Activated T-helper 17 cell treated with anti-CD3 and anti-CD28 coated beads, Interleukin-2, amount 50 U/mL, for 72 hours (primary cell): ENCODE measurements around the gene MELTF. TPM values are rescaled to one million over a fixed set of nuclear protein-coding genes. Genes with fewer than 3 reads are reported as not detected.

Source experiments
- ATAC-seq: fragments of 150-1000 bp; cut with Tn5 transposase; replicated peaks from 2 replicates; pipeline ENCODE4 v1.10.0; 2021; ENCODE audit warnings: mild to moderate bottlenecking, moderate library complexity
- H3K27ac Mint-ChIP-seq: one replicate; pipeline ENCODE4 v1.8.0; 2022; ENCODE audit warnings: mixed read lengths
- H3K27me3 Mint-ChIP-seq: one replicate; pipeline ENCODE4 v1.8.0; 2022; ENCODE audit warnings: mixed read lengths
- H3K36me3 Mint-ChIP-seq: one replicate; pipeline ENCODE4 v1.8.0; 2022; ENCODE audit warnings: low read depth, mild to moderate bottlenecking, mixed read lengths
- H3K4me1 Mint-ChIP-seq: one replicate; pipeline ENCODE4 v1.8.0; 2022; ENCODE audit warnings: mixed read lengths
- H3K4me3 Mint-ChIP-seq: one replicate; pipeline ENCODE4 v1.8.0; 2022; ENCODE audit warnings: mild to moderate bottlenecking, mixed read lengths
- H3K9me3 Mint-ChIP-seq: one replicate; pipeline ENCODE4 v1.8.0; 2022; ENCODE audit warnings: mixed read lengths
- total RNA-seq, 2 donors: library from RNA; stranded (reverse); gene quantifications; one replicate each; pipeline ENCODE4 v1.2.3, GENCODE V29; 2022

MELTF gene
- total RNA-seq, 2 donors from 2014 or later: 6.0 to 9.7 TPM

GRCh38 chr3:197022405-197023231 lies 7.0 kb downstream of the MELTF start:
- peaks cover 5% of the 10 kb centered on the region for H3K4me1 Mint-ChIP-seq
- H3K27me3 Mint-ChIP-seq: peaks cover 4% of the 10 kb centered on the region
- no peaks in the 10 kb centered on the region for H3K9me3 Mint-ChIP-seq
- no peak for ATAC-seq
- H3K36me3 Mint-ChIP-seq: no peaks in the 10 kb centered on the region
- H3K4me3 Mint-ChIP-seq: peak overlapping the region; percentile 40
- H3K27ac Mint-ChIP-seq: no peak overlapping the region

- H3K4me1 Mint-ChIP-seq: peaks cover 5% of the 10 kb centered on the region
- no peak for ATAC-seq
- no peak overlapping the region for H3K4me3 Mint-ChIP-seq
- no peaks in the 10 kb centered on the region for H3K36me3 Mint-ChIP-seq
- H3K9me3 Mint-ChIP-seq: no peaks in the 10 kb centered on the region
- H3K27me3 Mint-ChIP-seq: peaks cover 4% of the 10 kb centered on the region
- no peak overlapping the region for H3K27ac Mint-ChIP-seq
Measured at GRCh38 chr3:197021729-197022404, 7.8 kb downstream of the MELTF start.

- ATAC-seq: no peak
Measured at GRCh38 chr3:197021231-197021630, 8.4 kb downstream of the MELTF start.

GRCh38 chr3:197019535-197019934 lies 10.1 kb downstream of the MELTF start:
- no peaks in the 10 kb centered on the region for H3K36me3 Mint-ChIP-seq
- no peak overlapping the region for H3K4me3 Mint-ChIP-seq
- H3K27me3 Mint-ChIP-seq: peaks cover 4% of the 10 kb centered on the region
- no peak for ATAC-seq
- H3K27ac Mint-ChIP-seq: no peak overlapping the region
- peaks cover 5% of the 10 kb centered on the region for H3K4me1 Mint-ChIP-seq
- H3K9me3 Mint-ChIP-seq: no peaks in the 10 kb centered on the region

More at GRCh38 chr3:197021231-197021630, 8.4 kb downstream of the MELTF start:
- H3K4me3 Mint-ChIP-seq: no peak overlapping the region
- H3K27me3 Mint-ChIP-seq: peaks cover 4% of the 10 kb centered on the region
- no peaks in the 10 kb centered on the region for H3K9me3 Mint-ChIP-seq
- H3K27ac Mint-ChIP-seq: no peak overlapping the region
- H3K36me3 Mint-ChIP-seq: no peaks in the 10 kb centered on the region
- peaks cover 5% of the 10 kb centered on the region for H3K4me1 Mint-ChIP-seq

- ATAC-seq: no peak
- peaks cover 4% of the 10 kb centered on the region for H3K27me3 Mint-ChIP-seq
- H3K9me3 Mint-ChIP-seq: no peaks in the 10 kb centered on the region
- peaks cover 5% of the 10 kb centered on the region for H3K4me1 Mint-ChIP-seq
- no peaks in the 10 kb centered on the region for H3K36me3 Mint-ChIP-seq
- H3K27ac Mint-ChIP-seq: no peak overlapping the region
- no peak overlapping the region for H3K4me3 Mint-ChIP-seq
Measured at GRCh38 chr3:197019021-197019420, 10.6 kb downstream of the MELTF start.

- Mint-ChIP-seq H3K36me3 (no peaks in the 10 kb centered on the region), H3K27ac (no peak overlapping the region), H3K4me1 (no peaks in the 10 kb centered on the region), H3K9me3 (no peaks in the 10 kb centered on the region), H3K4me3 (no peak overlapping the region), H3K27me3 (no peaks in the 10 kb centered on the region)
- ATAC-seq: no peak
Measured at GRCh38 chr3:197017003-197017402, 12.6 kb downstream of the MELTF start.

- Mint-ChIP-seq H3K36me3 (no peaks in the 10 kb centered on the region), H3K4me1 (no peaks in the 10 kb centered on the region), H3K27ac (no peak overlapping the region), H3K27me3 (no peaks in the 10 kb centered on the region), H3K4me3 (no peak overlapping the region), H3K9me3 (no peaks in the 10 kb centered on the region)
- no peak for ATAC-seq
Measured at GRCh38 chr3:197015790-197016736, 13.6 kb downstream of the MELTF start.

GRCh38 chr3:197014942-197015575 lies 14.6 kb downstream of the MELTF start:
- Mint-ChIP-seq H3K9me3 (no peaks in the 10 kb centered on the region), H3K4me1 (no peaks in the 10 kb centered on the region), H3K4me3 (no peak overlapping the region), H3K36me3 (no peaks in the 10 kb centered on the region), H3K27me3 (no peaks in the 10 kb centered on the region), H3K27ac (no peak overlapping the region)
- no peak for ATAC-seq

- no peak overlapping the region for H3K27ac Mint-ChIP-seq
- no peaks in the 10 kb centered on the region for H3K36me3 Mint-ChIP-seq
- no peak for ATAC-seq
- no peaks in the 10 kb centered on the region for H3K27me3 Mint-ChIP-seq
- no peaks in the 10 kb centered on the region for H3K4me1 Mint-ChIP-seq
- H3K9me3 Mint-ChIP-seq: no peaks in the 10 kb centered on the region
- no peak overlapping the region for H3K4me3 Mint-ChIP-seq
Measured at GRCh38 chr3:197014024-197014423, 15.6 kb downstream of the MELTF start.

GRCh38 chr3:197012540-197012883 lies 17.1 kb downstream of the MELTF start:
- ATAC-seq: no peak
- Mint-ChIP-seq H3K4me1 (no peaks in the 10 kb centered on the region), H3K27me3 (no peaks in the 10 kb centered on the region), H3K27ac (no peak overlapping the region), H3K36me3 (no peaks in the 10 kb centered on the region), H3K9me3 (no peaks in the 10 kb centered on the region), H3K4me3 (no peak overlapping the region)

- Mint-ChIP-seq H3K36me3 (no peaks in the 10 kb centered on the region), H3K9me3 (no peaks in the 10 kb centered on the region), H3K27ac (no peak overlapping the region), H3K4me1 (no peaks in the 10 kb centered on the region), H3K27me3 (no peaks in the 10 kb centered on the region), H3K4me3 (no peak overlapping the region)
- no peak for ATAC-seq
Measured at GRCh38 chr3:197011780-197012539, 17.7 kb downstream of the MELTF start.

- H3K27ac Mint-ChIP-seq: no peak overlapping the region
- H3K36me3 Mint-ChIP-seq: no peaks in the 10 kb centered on the region
- no peak for ATAC-seq
- H3K27me3 Mint-ChIP-seq: no peaks in the 10 kb centered on the region
- H3K9me3 Mint-ChIP-seq: no peaks in the 10 kb centered on the region
- no peak overlapping the region for H3K4me3 Mint-ChIP-seq
- no peaks in the 10 kb centered on the region for H3K4me1 Mint-ChIP-seq
Measured at GRCh38 chr3:197010556-197011351, 18.9 kb downstream of the MELTF start.

- Mint-ChIP-seq H3K27me3 (no peaks in the 10 kb centered on the region), H3K4me1 (peaks cover 1% of the 10 kb centered on the region), H3K27ac (no peak overlapping the region), H3K4me3 (no peak overlapping the region), H3K36me3 (no peaks in the 10 kb centered on the region), H3K9me3 (no peaks in the 10 kb centered on the region)
- ATAC-seq: no peak
Measured at GRCh38 chr3:197009532-197010019, 20.0 kb downstream of the MELTF start.
